ENCODE results near the gene FMO2.

DNA sequence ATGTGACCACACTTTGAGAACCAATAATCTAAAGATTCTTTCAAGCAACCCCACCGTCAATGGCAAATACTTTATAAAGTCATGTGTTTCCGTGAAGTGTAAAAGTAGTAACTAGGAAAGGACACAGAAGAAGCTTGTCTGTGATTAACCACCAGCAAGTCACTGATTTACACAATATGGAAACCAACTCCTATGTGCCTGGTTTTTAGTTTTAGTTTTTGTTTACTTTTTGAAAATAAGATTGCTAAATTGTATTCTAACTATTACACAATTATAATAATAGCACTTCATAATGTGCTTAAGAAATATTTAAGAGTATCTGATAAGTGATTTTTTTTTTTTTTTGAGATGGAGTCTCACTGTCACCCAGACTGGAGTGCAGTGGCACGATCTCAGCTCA is 13.0 kb downstream of the FMO2 start:
- no peak for TF ChIP-seq POLR2A (IDR thresholded peaks at IDR 0.05)
- TF ChIP-seq POLR2AphosphoS5 (IDR thresholded peaks at IDR 0.05; ENCODE audit: insufficient read depth in 1 of 2, low read depth in 1 of 2) = no peak

Measured in vagina (tissue), 2 donors.